Nephron progenitor cell (in vitro differentiated cells): Measurements from ENCODE around the gene GARIN5A.
A peak's percentile ranks its signal among the peaks of the same experiment; 100 is the strongest.

Experiments used
- DNase-seq: peaks from one replicate; pipeline ENCODE4 v3.0.0; 2021
- H3K27ac Mint-ChIP-seq: 2 replicates; pipeline ENCODE4 v1.8.0; 2021; ENCODE audit warnings: mild to moderate bottlenecking, moderate library complexity, mixed read lengths
- H3K27me3 Mint-ChIP-seq: 2 replicates; pipeline ENCODE4 v1.8.0; 2021; ENCODE audit warnings: mild to moderate bottlenecking, low read depth, mixed read lengths; ENCODE audit not compliant: poor library complexity
- H3K36me3 Mint-ChIP-seq: 2 replicates; pipeline ENCODE4 v1.8.0; 2021; ENCODE audit warnings: low read depth, mixed read lengths
- H3K4me1 Mint-ChIP-seq: 2 replicates; pipeline ENCODE4 v1.8.0; 2021; ENCODE audit warnings: mixed read lengths
- H3K4me3 Mint-ChIP-seq: 2 replicates; pipeline ENCODE4 v1.8.0; 2021; ENCODE audit warnings: mild to moderate bottlenecking, moderate library complexity, mixed read lengths
- H3K9me3 Mint-ChIP-seq: 2 replicates; pipeline ENCODE4 v1.8.0; 2021; ENCODE audit warnings: mild to moderate bottlenecking, moderate library complexity, mixed read lengths
- TF ChIP-seq, protein P1 (sequence below): fragments of 200-600 bp; sonication (generic); IDR thresholded peaks from 2 replicates; pipeline ENCODE4 v1.5.0; 2021; ENCODE audit warnings: antibody characterized with exemption

Gene GARIN5A

DNA sequence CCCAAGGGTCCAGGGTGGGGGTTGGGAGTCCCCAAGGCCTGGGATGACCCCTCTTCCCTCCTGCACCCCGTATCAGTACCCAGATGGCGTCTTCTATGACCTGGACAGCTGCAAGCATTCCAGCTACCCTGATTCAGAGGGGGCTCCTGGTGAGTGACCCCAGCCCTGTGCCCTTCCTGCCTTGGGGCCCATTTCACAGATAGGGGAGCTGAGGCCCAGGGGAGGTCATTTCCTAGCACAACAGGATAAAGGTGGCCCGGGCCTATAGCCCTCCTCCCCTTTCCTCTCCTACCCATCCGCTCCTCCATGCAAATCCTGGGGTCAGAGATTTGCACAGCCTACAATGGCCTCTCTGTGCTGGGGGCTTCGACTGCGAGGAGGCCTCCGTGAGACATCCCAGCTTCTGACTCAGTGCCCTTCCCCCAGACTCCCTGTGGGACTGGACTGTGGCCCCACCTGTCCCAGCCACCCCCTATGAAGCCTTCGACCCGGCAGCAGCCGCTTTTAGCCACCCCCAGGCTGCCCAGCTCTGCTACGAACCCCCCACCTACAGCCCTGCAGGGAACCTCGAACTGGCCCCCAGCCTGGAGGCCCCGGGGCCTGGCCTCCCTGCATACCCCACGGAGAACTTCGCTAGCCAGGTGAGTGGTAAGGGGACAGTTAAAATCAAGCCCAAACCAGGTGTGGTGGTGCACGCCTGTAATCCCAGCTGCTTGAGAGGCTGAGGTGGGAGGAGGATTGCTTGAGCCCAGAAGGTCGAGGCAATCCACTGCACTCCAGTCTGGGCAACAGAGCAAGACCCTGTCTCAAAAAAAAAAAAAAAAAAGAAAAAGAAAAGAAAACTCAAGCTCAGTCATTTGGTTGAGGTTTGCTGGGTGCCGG lies 54.0 kb downstream of the GARIN5A start:
- peaks cover 19% of the 10 kb centered on the region for H3K4me1 Mint-ChIP-seq
- no peak for DNase-seq
- peaks cover 4% of the 10 kb centered on the region for H3K36me3 Mint-ChIP-seq
- peaks cover 50% of the 10 kb centered on the region for H3K27me3 Mint-ChIP-seq
- H3K9me3 Mint-ChIP-seq, result peaks cover 4% of the 10 kb centered on the region
- no peak overlapping the region for H3K4me3 Mint-ChIP-seq
- H3K27ac Mint-ChIP-seq, result no peak overlapping the region
- TF ChIP-seq, protein P1, sequence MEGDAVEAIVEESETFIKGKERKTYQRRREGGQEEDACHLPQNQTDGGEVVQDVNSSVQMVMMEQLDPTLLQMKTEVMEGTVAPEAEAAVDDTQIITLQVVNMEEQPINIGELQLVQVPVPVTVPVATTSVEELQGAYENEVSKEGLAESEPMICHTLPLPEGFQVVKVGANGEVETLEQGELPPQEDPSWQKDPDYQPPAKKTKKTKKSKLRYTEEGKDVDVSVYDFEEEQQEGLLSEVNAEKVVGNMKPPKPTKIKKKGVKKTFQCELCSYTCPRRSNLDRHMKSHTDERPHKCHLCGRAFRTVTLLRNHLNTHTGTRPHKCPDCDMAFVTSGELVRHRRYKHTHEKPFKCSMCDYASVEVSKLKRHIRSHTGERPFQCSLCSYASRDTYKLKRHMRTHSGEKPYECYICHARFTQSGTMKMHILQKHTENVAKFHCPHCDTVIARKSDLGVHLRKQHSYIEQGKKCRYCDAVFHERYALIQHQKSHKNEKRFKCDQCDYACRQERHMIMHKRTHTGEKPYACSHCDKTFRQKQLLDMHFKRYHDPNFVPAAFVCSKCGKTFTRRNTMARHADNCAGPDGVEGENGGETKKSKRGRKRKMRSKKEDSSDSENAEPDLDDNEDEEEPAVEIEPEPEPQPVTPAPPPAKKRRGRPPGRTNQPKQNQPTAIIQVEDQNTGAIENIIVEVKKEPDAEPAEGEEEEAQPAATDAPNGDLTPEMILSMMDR, result no peak

- no peak overlapping the region for H3K27ac Mint-ChIP-seq
- no peak for DNase-seq
- peaks cover 19% of the 10 kb centered on the region for H3K4me1 Mint-ChIP-seq
- peaks cover 4% of the 10 kb centered on the region for H3K36me3 Mint-ChIP-seq
- H3K4me3 Mint-ChIP-seq, result no peak overlapping the region
- TF ChIP-seq, protein P1, result no peak
- peaks cover 50% of the 10 kb centered on the region for H3K27me3 Mint-ChIP-seq
- H3K9me3 Mint-ChIP-seq, result peaks cover 4% of the 10 kb centered on the region
Observed at GRCh38 chr19:50420808-50421207, 55.8 kb downstream of the GARIN5A start.

- Mint-ChIP-seq H3K27ac (no peak overlapping the region), H3K27me3 (peaks cover 50% of the 10 kb centered on the region), H3K4me3 (peak overlapping the region; percentile 4), H3K4me1 (peaks cover 19% of the 10 kb centered on the region), H3K9me3 (peaks cover 4% of the 10 kb centered on the region), H3K36me3 (peaks cover 4% of the 10 kb centered on the region)
- no peak for DNase-seq
- TF ChIP-seq, protein P1, result no peak
Observed at GRCh38 chr19:50420127-50420526, 56.5 kb downstream of the GARIN5A start.

DNA sequence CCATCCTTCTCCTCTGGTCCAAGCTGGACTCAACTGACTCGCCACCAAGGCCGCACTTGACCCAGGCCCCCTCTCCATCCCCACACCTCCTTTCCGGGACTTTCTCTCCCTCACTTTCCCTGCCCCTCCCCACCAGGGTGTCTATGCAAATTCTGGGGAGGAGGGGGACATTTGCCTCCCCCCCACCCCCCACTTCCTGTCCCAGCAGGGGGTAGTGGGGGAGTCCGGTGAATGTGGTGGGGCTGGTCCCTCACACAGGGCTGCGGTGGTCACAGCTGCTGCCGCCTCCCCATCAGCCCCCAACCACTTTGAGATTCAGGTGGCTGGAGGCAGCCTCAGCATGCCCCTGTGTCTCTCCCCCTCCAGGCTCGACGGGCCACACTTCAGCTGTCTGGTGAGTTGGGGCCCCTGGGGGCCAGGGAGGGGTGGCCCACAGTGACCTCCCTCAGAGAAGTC lies 57.0 kb downstream of the GARIN5A start:
- Mint-ChIP-seq H3K4me3 (peak overlapping the region; percentile 67), H3K36me3 (peaks cover 6% of the 10 kb centered on the region), H3K27ac (no peak overlapping the region), H3K4me1 (peaks cover 21% of the 10 kb centered on the region), H3K27me3 (peaks cover 50% of the 10 kb centered on the region), H3K9me3 (peaks cover 4% of the 10 kb centered on the region)
- TF ChIP-seq, protein P1, result no peak
- no peak for DNase-seq

DNA sequence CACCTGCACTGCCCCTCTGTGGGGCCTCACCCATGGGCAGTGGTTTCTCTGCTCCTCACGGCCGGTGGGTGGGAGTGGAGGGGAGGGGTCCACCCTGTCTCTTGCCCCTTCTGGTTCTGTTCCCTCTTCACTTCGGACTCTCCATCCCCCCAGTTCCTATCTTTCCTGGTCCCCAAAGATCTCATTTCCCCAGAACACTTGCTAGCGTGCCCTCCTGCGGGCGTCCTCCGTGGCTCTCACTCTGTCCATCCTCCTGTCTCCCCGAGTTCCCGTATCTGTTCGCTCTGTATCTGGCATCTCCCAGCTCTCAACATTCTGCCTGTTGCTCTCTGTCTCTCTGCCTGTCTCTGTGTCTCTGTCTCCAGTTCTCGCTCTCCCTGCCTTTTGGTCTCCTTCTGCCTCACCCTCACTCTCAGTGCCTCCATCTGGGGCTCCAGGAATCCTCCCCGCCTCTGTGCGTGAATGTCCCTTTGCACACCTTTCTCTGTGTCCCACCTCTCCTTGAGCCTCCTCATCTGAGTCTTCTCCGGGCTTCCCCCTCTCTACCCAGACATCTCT lies 57.5 kb downstream of the GARIN5A start:
- Mint-ChIP-seq H3K27ac (no peak overlapping the region), H3K9me3 (peaks cover 4% of the 10 kb centered on the region), H3K36me3 (peaks cover 10% of the 10 kb centered on the region), H3K4me3 (peak overlapping the region; percentile 67), H3K27me3 (peaks cover 50% of the 10 kb centered on the region), H3K4me1 (peaks cover 25% of the 10 kb centered on the region)
- TF ChIP-seq, protein P1, result no peak
- DNase-seq, result no peak
